Small intestine (tissue), 7 donors: ENCODE results near the gene NRG3. TPM values are rescaled to one million over a fixed set of nuclear protein-coding genes. Genes with fewer than 3 reads are reported as not detected.
A peak's percentile ranks its signal among the peaks of the same experiment; 100 is the strongest.

Source experiments
- DNase-seq, 2 donors: peaks; one replicate each; pipeline versions ENCODE4 v3.0.0 to v3.0.0-alpha.2; 2013
- FAIRE-seq: peaks from 2 replicates; lab custom pipeline; 2012; peaks lifted over from hg19 to GRCh38; lab: Jason Lieb, UNC
- H3K27ac ChIP-seq, 3 donors: one replicate each; pipeline ENCODE4 v1.5.1; 2013; ENCODE audit warnings: low read length in 2 of 3, mild to moderate bottlenecking in 2 of 3, control low read depth in 1 of 3, inconsistent platforms in 1 of 3, low read depth in 1 of 3, moderate library complexity in 1 of 3
- H3K27me3 ChIP-seq, 3 donors: one replicate each; pipeline ENCODE4 v1.6.1; 2013; ENCODE audit warnings: low read length in 3 of 3, inconsistent platforms in 1 of 3; ENCODE audit not compliant: control insufficient read depth in 3 of 3, insufficient read depth in 3 of 3
- H3K36me3 ChIP-seq, 3 donors: one replicate each; pipeline ENCODE4 v1.6.1; 2013; ENCODE audit warnings: low read length in 3 of 3, inconsistent platforms in 1 of 3, low read depth in 1 of 3, mild to moderate bottlenecking in 1 of 3, moderate library complexity in 1 of 3; ENCODE audit not compliant: control insufficient read depth in 3 of 3, insufficient read depth in 2 of 3
- H3K4me1 ChIP-seq, 3 donors: one replicate each; pipeline ENCODE4 v1.6.1; 2013; ENCODE audit warnings: low read length in 2 of 3, inconsistent platforms in 1 of 3, low read depth in 1 of 3, mild to moderate bottlenecking in 1 of 3, moderate library complexity in 1 of 3; ENCODE audit not compliant: control insufficient read depth in 3 of 3, insufficient read depth in 2 of 3
- H3K4me3 ChIP-seq, 3 donors: one replicate each; pipeline ENCODE4 v1.5.1; 2013; ENCODE audit warnings: low read length in 3 of 3, control low read depth in 1 of 3, inconsistent platforms in 1 of 3, low read depth in 1 of 3, mild to moderate bottlenecking in 1 of 3, moderate library complexity in 1 of 3
- H3K9me3 ChIP-seq, 2 donors: one replicate each; pipeline ENCODE4 v1.6.1; 2013; ENCODE audit warnings: low read depth in 1 of 2, low read length in 1 of 2; ENCODE audit not compliant: control insufficient read depth in 2 of 2, insufficient read depth in 1 of 2
- WGBS, 3 donors: extraction: QIAGEN DNeasy Blood & Tissue Kit; methylation state at CpG; one replicate each; pipeline ENCODE4 v1.1.7; 2013; 5-methylcytosine and 5-hydroxymethylcytosine counted together
- polyA plus RNA-seq, 4 donors: library from polyadenylated mRNA; stranded (reverse) in 3 of 4; unstranded in 1 of 4; fragments of 200-250 nt in 3 of 4; fragments of 120-200 nt in 1 of 4; gene quantifications; one replicate each; pipeline versions ENCODE4 v1.2.1 to v1.2.3, GENCODE V29; 2013
- donor health status: healthy with polysubstance abuse.
- donor health status: control.
- donor health status: control.
- donor health status: Bipolar disorder and iron deficiency.
- donor health status: healthy.

Gene NRG3
- polyA plus RNA-seq, 4 donors, result 0.25 to 0.72 TPM; not detected in 2

DNA sequence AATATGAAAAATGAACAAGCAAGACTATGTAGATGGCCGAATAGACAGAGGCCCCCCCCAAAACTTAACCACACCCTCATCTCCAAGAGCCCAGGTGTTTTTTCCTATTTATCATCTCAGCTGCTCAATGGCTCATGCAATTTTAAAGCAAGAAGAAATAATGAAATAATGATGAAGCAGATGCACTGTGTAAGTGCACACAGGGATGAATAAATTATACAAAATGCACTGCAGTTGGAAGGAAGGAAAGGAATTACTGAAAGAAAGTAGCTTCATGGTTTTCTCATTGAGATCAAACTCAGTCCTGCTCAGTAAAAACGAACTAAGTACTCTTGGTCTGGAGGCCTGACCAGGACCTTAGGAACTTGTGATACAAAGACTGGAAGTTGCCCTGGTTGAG, 810.1 kb downstream of the NRG3 start:
- FAIRE-seq (no peak), DNase-seq (no peak)
- Histone ChIP-seq H3K27ac (no peak overlapping the region), H3K9me3 (no peaks in the 10 kb centered on the region), H3K4me3 (no peak overlapping the region), H3K27me3 (no peaks in the 10 kb centered on the region), H3K4me1 (no peaks in the 10 kb centered on the region), H3K36me3 (no peaks in the 10 kb centered on the region)
- whole genome bisulfite sequencing, 3 donors, result 40 to 68% (median 52%) methylated on average over 2 of the region's 2 CpGs

DNA sequence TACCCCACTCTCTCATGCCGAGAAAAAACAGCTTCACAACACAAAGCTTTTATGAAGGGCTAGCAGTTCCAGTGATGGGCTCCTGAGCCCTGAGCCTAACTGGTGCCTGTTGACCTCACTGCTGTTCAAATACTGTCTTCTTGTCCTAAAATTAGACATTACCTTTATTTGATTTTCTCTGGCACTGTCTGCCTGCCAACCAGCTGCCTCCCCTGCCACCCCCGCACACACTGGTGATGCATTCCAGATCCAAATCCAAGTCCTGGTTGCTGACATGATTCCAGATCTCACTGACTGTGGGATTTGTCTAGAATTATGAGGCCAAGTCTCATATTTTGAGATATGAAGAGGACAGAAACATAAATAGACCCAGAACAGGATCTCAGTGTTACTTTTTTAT, 816.2 kb downstream of the NRG3 start:
- Histone ChIP-seq H3K27me3 (no peaks in the 10 kb centered on the region), H3K4me3 (no peak overlapping the region), H3K27ac (no peak overlapping the region), H3K9me3 (peaks cover 0 to 9% of the 10 kb centered on the region in 2 donors), H3K36me3 (no peaks in the 10 kb centered on the region), H3K4me1 (no peaks in the 10 kb centered on the region)
- no peak for DNase-seq
- no peak for FAIRE-seq
- WGBS, 3 donors, result 90 to 96% (median 96%) methylated on average over 2 of the region's 2 CpGs

DNA sequence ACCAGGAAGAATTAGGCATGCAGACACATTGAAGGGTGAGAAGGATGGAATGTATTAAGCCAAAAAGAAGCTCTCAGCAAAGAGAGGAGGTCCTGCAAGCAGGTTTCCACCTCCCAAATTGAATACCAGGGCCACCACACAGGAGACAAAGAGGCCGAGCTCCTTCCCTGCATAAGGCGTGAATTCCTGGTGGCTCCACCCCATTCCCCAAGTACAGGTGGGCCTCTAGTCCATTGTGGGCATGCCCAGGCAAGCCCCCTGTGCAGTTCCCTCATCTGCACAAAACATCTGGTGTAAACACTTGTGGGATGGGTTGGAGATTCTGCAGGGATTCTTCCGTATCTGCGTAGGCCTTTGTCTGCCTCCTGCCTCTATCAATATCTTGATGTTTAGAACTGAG, 817.5 kb downstream of the NRG3 start:
- no peak overlapping the region for H3K4me3 ChIP-seq
- peaks cover 0 to 9% of the 10 kb centered on the region in 2 donors for H3K9me3 ChIP-seq
- no peaks in the 10 kb centered on the region for H3K4me1 ChIP-seq
- no peaks in the 10 kb centered on the region for H3K36me3 ChIP-seq
- DNase-seq, result no peak
- WGBS, 3 donors, result 94 to 95% (median 95%) methylated on average over 4 of the region's 4 CpGs
- FAIRE-seq, result no peak
- no peak overlapping the region for H3K27ac ChIP-seq
- H3K27me3 ChIP-seq, result no peaks in the 10 kb centered on the region

DNA sequence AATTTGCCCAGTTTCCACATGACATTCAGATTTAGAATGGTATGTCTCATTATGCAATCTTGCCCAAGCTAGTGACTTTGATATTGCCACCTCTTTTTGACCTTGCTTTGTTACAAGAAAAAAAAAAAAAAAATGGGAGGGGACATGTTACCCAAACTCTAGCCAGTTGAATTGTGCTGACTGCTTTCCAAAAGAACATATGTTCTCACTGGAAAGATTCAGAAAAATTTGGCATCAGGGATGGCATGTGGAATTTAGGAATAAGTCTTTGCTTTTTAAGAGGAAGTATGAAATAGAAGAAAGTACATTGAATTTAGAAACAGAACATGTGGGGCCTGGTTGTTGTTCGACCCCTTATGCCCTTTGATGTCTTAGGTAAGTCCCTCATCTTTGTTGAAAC, 846.8 kb downstream of the NRG3 start:
- H3K27ac ChIP-seq, result no peak overlapping the region
- H3K4me1 ChIP-seq, result no peaks in the 10 kb centered on the region
- WGBS, 3 donors, result 57 to 73% (median 62%) methylated on average over 1 of the region's 1 CpG
- no peaks in the 10 kb centered on the region for H3K27me3 ChIP-seq
- no peak for DNase-seq
- no peak overlapping the region for H3K4me3 ChIP-seq
- H3K36me3 ChIP-seq, result no peaks in the 10 kb centered on the region
- peaks cover 0 to 2% of the 10 kb centered on the region in 2 donors for H3K9me3 ChIP-seq
- FAIRE-seq, result no peak

DNA sequence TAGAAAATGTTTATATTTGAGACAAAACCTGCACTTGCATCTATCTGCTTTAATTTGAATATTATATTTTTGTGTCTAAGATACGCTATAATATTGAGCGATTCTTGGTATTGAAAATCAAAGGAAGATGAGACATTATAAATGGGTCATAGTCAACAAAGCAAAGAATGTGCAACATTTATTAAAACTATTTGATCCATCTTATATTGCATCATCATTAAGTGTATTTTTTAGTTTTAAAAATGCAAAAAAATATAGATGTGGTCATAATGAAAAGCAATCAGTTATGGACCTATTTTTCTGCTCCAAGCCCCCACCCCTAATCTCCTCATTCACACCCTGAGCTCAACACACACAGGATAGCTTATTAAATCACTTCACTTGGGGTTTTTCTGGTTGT, 847.3 kb downstream of the NRG3 start:
- Histone ChIP-seq H3K27me3 (no peaks in the 10 kb centered on the region), H3K36me3 (no peaks in the 10 kb centered on the region), H3K4me3 (no peak overlapping the region), H3K9me3 (peaks cover 0 to 2% of the 10 kb centered on the region in 2 donors), H3K27ac (no peak overlapping the region), H3K4me1 (no peaks in the 10 kb centered on the region)
- no peak for FAIRE-seq
- DNase-seq, result no peak
- 96 to 98% (median 97%) methylated on average over 2 of the region's 2 CpGs for WGBS, 3 donors

DNA sequence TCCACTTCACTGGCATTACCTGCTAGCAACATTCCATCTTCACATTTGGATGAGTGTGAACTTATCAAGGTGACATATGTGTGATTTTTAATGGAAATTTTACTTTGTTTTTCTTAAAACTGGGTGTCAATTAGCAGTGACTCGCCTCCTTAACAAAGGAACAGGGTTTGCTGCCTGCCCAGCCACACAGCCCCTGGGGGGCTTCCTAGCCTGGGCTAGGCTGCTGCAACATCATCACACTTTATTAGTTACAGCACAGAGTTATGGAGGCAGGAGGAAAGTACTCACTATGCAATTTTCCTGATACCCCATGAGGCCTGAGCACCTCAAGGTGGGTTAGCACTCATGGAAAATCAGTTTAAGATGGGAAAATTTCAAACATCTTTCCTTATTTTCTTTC, 861.3 kb downstream of the NRG3 start:
- Histone ChIP-seq H3K9me3 (no peaks in the 10 kb centered on the region), H3K4me1 (no peaks in the 10 kb centered on the region), H3K27ac (no peak overlapping the region), H3K4me3 (no peak overlapping the region), H3K27me3 (no peaks in the 10 kb centered on the region), H3K36me3 (no peaks in the 10 kb centered on the region)
- FAIRE-seq (no peak), DNase-seq (no peak)
- 5 to 80% (median 36%) methylated on average over 1 of the region's 1 CpG for WGBS, 3 donors

DNA sequence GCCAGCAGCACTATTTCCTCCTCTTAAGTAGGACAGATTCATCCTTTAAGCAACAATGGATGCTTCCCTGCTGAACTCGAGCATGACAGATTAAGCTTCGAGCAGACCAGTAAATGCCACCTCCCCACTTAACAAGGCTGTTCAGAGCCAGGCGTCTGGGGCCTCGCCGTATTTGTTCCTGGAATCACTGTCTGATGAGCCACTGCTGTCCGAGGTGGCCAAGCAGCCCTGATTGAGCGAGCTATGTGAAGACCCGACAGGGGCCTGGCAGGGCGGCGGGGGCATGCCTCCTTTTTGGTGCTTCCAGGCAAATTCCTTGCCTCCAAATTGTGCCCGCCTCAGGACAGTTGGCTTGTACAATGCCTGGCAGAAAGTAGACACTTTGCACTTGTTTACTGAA, 862.6 kb downstream of the NRG3 start:
- 71 to 85% (median 85%) methylated on average over 11 of the region's 11 CpGs for WGBS, 3 donors
- no peaks in the 10 kb centered on the region for H3K9me3 ChIP-seq
- no peaks in the 10 kb centered on the region for H3K27me3 ChIP-seq
- no peaks in the 10 kb centered on the region for H3K4me1 ChIP-seq
- no peaks in the 10 kb centered on the region for H3K36me3 ChIP-seq
- H3K4me3 ChIP-seq, result no peak overlapping the region
- DNase-seq, result no peak
- no peak for FAIRE-seq
- no peak overlapping the region for H3K27ac ChIP-seq

DNA sequence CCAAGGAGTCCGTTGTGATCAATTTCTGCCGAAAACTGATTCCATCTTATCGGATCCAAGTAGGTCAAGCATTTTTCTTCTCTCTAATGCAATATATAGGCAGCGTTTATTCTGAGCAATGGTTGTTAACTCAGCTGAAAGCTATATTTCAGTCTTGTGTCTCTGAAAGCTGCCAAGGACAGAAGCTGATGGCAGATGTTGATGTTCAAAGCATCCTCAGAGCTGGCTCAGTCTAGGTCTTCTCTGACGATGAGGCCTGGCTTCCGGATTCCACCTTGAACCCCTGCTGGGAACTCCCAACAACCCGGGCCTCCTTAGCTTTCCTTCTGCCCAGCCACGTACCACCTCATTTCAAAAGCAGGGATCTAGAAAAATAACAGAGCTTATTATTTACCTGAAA, 863.6 kb downstream of the NRG3 start:
- WGBS, 3 donors, result 76 to 89% (median 88%) methylated on average over 8 of the region's 8 CpGs
- FAIRE-seq, result no peak
- H3K4me3 ChIP-seq, result no peak overlapping the region
- no peaks in the 10 kb centered on the region for H3K9me3 ChIP-seq
- no peaks in the 10 kb centered on the region for H3K4me1 ChIP-seq
- no peaks in the 10 kb centered on the region for H3K36me3 ChIP-seq
- no peaks in the 10 kb centered on the region for H3K27me3 ChIP-seq
- H3K27ac ChIP-seq, result no peak overlapping the region
- DNase-seq, result no peak

DNA sequence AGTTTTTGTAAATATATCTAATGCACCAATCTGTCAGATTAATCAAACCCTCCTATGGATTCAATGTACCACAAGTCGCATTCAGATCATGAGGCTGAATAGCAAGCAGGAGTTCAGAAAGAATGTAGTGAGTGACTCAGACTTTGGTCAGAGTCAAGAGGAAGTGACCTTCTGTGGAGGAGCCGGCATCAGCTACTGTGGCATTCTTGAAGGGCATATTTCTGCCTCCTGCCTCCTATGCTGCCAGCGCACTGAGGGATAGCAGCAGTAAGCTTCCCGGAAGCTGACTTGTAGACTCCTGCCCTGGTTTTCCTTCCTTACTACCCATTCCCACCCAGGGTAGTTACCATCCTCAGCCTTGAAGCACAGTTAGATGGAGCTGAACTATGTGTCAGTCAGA, 867.5 kb downstream of the NRG3 start:
- Histone ChIP-seq H3K4me1 (no peaks in the 10 kb centered on the region), H3K9me3 (no peaks in the 10 kb centered on the region), H3K27ac (no peak overlapping the region), H3K4me3 (no peak overlapping the region), H3K27me3 (no peaks in the 10 kb centered on the region), H3K36me3 (no peaks in the 10 kb centered on the region)
- no peak for FAIRE-seq
- peak in 1 of 2 donors; percentile 0 for DNase-seq
- 54 to 61% (median 59%) methylated on average over 4 of the region's 4 CpGs for WGBS, 3 donors
